GM21529 (cell line): ENCODE data around the gene MSANTD1.

ENCODE experiments used
- ATAC-seq: cut with Tn5 transposase; IDR thresholded peaks from one replicate; pipeline ENCODE4 v1.9.1; 2021; ENCODE audit not compliant: unreplicated experiment

The MSANTD1 gene

GRCh38 chr4:3302173-3302785 lies 53.3 kb downstream of the MSANTD1 start:
- no peak for ATAC-seq

GRCh38 chr4:3302786-3303564 lies 54.0 kb downstream of the MSANTD1 start:
- no peak for ATAC-seq

- no peak for ATAC-seq
These were observed 54.5 kb downstream of the MSANTD1 start for GRCh38 chr4:3303565-3303824.

GRCh38 chr4:3303923-3304710 lies 55.2 kb downstream of the MSANTD1 start:
- ATAC-seq = no peak

DNA sequence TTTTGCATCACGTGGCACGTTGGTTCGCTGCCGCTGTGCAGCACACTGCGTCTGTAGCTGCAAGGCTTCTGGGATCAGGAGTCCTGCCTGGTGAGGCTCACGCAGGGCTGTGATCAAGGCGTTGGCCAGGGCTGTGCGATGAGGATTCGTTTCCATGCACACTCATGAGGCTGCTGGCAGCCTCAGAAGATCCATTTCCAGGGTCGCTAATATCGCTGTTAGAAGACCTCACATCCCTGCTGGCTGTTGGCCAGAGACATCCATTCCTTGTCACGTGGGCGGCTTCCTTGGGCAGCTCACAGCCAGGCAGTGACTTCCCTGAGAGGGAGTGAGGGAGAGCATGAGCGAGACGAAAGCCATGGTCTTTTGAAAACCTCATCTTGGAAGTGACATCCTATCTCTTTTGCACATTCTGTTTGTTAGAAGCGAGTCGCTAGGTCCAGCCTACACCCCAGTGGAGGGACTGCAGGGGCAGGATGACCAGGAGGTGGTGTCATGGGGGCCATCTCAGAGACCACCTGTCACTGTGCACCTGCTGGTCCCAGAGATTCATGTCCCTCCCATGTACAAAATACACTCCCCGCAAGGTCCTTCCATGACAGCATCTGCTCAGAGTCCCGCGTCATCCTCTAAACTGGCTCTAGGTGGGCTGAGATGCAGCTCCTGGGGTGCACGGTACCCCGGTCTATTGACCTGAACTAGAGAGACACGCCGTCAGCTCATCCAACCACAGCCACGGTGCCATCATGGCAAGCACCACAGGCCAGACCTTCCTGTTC lies 56.1 kb downstream of the MSANTD1 start:
- ATAC-seq = no peak

DNA sequence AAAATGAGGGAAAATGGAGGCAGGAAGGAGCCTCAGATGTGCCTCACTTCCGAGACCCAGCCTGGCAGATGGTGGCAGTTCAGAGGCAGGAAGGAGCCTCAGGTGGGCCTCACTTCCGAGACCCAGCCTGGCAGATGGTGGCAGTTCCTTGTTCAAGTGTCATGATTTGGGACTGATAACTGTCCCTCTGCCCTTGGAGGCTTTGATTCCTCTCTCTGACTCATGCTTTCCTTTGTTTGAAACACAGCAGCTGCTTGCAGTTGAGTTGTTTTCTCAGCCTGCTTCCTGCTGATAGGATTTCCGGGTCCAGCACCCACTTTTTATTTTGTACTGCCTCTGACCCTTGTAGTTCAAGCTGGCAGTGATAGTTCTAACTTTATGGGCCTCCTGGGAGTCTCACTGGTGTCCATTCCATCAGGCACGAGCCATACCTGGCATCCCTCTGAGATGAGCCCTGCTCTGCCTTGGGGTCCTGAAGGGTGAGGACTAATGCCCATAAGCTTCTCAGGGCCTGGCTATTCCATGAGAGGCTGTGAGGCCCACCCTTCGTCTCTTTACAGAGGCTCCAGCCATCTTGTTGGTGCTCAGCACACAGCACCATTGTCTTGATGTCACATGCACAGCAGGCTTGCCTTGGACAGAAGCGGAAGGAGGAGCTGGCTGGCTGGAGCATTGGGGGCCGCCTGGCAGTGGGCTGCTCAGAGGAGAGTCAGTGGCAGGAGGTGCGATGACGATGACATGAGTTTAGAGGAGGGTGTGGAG lies 56.8 kb downstream of the MSANTD1 start:
- ATAC-seq = no peak
